Smooth muscle cell of the pulmonary artery (primary cell): Measurements from ENCODE around the gene SELENOH. TPM values are rescaled to one million over a fixed set of nuclear protein-coding genes. Genes with fewer than 3 reads are reported as not detected.

Experiments used
- total RNA-seq: library from RNA; depleted of rRNA; stranded (reverse); fragments of >200 nt; gene quantifications from 2 replicates; pipeline ENCODE4 v1.2.3, GENCODE V29; 2014

The SELENOH gene, protein sequence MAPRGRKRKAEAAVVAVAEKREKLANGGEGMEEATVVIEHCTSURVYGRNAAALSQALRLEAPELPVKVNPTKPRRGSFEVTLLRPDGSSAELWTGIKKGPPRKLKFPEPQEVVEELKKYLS
- total RNA-seq: 49.5 and 83.5 TPM in 2 replicates

GRCh38 chr11:57741132-57742086, at the start of gene SELENOH:
Gene SELENOH, plus strand, starts transcription at chr11:57741491. Its CDS starts 105 bp downstream, at chr11:57741596.

DNA sequence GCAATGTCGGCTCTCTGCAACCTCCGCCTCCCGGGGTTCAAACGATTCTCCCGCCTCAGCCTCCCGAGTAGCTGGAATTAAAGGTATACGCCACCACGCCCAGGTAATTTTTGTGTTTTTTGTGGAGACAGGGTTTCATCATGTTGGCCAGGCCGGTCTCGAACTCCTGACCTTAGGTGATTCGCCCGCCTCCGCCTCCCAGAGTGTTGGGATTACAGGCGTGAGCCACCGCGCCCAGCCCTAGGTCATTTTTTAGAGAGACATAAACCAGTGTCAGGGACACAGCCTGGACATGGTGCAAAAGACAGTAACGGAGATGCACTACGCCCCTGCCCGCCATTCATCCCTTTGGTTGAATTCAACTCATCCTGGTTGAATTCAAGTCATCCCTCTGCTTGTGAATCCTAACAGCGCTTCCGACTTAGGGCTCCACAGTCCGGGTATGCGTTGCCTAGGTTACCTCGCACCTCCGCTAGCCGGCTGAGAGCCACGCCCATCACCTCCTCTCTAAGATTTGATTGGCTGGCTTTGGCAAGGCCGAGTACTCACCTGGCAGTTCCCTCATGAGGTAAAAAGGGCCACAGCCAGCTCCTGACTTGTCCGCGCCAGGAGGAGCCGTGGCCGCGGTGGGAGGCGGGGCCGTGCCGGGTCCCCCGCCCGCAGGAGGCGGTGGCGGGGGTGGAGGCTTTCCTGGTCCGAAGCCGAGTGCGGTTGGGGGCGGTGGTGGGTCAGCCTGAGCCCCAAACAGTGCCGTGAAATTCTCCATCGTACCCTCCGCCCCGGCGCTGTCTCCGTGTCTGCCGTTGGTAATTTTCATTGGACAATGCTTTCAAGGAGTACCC, 29.7 kb upstream of the SELENOH start, which contains the start of gene MED19:
TSS of gene MED19 (minus strand) at position 802 of the 842 bp plus-strand sequence. CDS start at position 766, 36 bp downstream.

GRCh38 chr11:57712256-57713150, 28.8 kb upstream of the SELENOH start, which contains the start of gene TMX2:
Gene TMX2, plus strand, starts transcription at chr11:57712593. Its CDS starts 26 bp downstream, at chr11:57712619.

DNA sequence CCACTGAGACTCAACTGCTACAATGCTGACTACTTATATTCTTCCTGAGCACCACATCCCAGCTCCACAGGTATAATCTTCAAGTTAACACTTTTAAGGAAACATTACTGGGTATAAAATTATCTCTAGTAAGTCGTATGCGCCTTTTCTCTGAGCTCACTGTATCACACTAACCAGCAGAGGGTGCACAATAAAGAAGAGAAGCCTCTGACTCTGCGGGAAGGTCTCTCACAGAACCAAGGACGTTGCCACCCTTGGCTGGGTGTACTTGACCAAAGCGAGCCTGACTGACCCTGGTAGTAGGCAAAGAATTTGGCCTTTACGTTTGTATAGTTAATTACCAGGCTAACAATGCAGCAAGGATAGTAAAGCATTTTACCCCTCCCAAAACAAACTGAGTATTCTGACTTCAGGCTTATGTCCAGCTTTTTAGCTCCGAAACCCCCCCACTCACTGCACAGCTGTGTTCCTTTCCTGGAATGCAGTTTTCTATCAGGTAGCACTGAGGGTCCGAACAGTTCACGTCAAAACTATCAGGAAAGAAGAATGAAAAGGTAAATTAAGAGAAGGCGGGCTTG, 10.5 kb downstream of the SELENOH start, which contains the start of gene BTBD18:
TSS of gene BTBD18 (minus strand) at position 144 of the 578 bp plus-strand sequence. CDS start 631 bp downstream, outside the sequence.

DNA sequence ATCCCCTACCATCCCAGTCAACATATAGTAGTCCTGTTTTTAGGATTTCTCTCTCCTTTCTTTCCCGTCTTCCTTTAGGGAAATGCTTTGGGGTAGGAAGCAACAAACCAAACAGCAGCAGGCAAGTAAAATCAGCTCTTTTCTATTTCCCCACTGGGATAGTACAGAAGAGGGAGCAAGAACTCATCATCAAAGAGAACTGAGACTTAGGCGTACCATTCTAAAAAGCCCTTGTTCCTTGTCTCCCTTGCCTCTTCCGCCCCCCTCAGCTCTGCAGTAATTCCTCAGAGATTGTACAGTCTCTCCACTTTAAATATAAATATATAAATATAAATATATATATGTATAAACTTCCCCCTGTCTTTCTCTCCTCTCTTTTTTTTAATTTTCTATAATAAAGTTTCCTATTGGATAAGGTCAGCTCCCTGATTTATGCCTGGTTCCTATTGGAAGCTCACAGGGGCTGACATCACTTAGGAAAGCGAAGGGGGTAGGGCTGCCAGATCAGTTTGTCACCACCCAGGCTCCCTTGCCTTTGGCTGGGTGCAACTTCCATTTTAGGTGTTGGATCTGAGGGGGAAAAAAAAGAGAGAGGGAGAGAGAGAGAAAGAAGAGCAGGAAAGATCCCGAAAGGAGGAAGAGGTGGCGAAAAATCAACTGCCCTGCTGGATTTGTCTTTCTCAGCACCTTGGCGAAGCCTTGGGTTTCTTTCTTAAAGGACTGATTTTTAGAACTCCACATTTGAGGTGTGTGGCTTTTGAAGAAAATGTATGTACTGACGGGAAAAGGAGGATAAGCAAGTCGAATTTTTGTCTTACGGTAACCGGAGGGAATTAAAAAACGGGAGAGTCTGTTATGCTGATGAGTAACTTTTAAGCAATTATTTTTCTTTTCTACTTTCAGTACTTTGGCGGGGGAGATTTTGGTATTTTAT, 20.3 kb downstream of the SELENOH start, which contains the start of gene CTNND1:
TSS of gene CTNND1 (plus strand) at position 502 of the 934 bp plus-strand sequence. CDS start 29,677 bp downstream, outside the sequence.

Other genes with a start within 250 kb of the SELENOH start
- gene SLC43A1, start 225.8 kb upstream of the SELENOH start, total RNA-seq: 6.3 and 12.7 TPM in 2 replicates
- gene TIMM10, start 210.7 kb upstream of the SELENOH start, total RNA-seq: 18.6 and 24.2 TPM in 2 replicates
- gene SMTNL1, start 203.9 kb upstream of the SELENOH start, total RNA-seq: not detected in 2 replicates
- gene UBE2L6, start 173.8 kb upstream of the SELENOH start, total RNA-seq: 46.3 and 60.1 TPM in 2 replicates
- gene SERPING1, start 143.8 kb upstream of the SELENOH start, total RNA-seq: 11.6 and 43.9 TPM in 2 replicates
- 1.2 and 1.8 TPM in 2 replicates for gene YPEL4, start 91.6 kb upstream of the SELENOH start, total RNA-seq
- gene CLP1, start 83.7 kb upstream of the SELENOH start, total RNA-seq: 11.0 and 13.5 TPM in 2 replicates
- gene ZDHHC5, start 73.4 kb upstream of the SELENOH start, total RNA-seq: 47.3 and 57.9 TPM in 2 replicates
- gene MED19, start 29.3 kb upstream of the SELENOH start, total RNA-seq: 7.9 and 10.4 TPM in 2 replicates
- 79.5 and 81.0 TPM in 2 replicates for gene TMX2, start 28.9 kb upstream of the SELENOH start, total RNA-seq
- not detected in 2 replicates for gene BTBD18, start 10.3 kb downstream of the SELENOH start, total RNA-seq
- 141 and 145 TPM in 2 replicates for gene CTNND1, start 20.3 kb downstream of the SELENOH start, total RNA-seq